ENCODE data around the gene MAGEB17. TPM values are rescaled to one million over a fixed set of nuclear protein-coding genes. Genes with fewer than 3 reads are reported as not detected.
"Not testable (repeated sequence)": the region's sequence is repeated elsewhere in the genome, so short reads cannot be mapped to it uniquely, and the experiment has no call there.

Gene MAGEB17
- total RNA-seq: not detected in 2 replicates

GRCh38 chrX:16167181-16167580 is at the start of gene MAGEB17:
Gene MAGEB17, plus strand, starts transcription at chrX:16167481. Its CDS starts 2,902 bp downstream, at chrX:16170383.
- DNase-seq (ENCODE audit: low read depth, low spot score): no peak

GRCh38 chrX:16119353-16120220 is 47.7 kb upstream of the MAGEB17 start:
- no peak for DNase-seq (ENCODE audit: low read depth, low spot score)

GRCh38 chrX:16120431-16120830 is 46.9 kb upstream of the MAGEB17 start:
- no peak for DNase-seq (ENCODE audit: low read depth, low spot score)

- peak; percentile 60 for DNase-seq (ENCODE audit: low read depth, low spot score)
These were observed 44.0 kb upstream of the MAGEB17 start, which contains the start of gene GRPR for GRCh38 chrX:16123222-16123786. Gene GRPR, plus strand, starts transcription at chrX:16123565. Its CDS starts 389 bp downstream, at chrX:16123954.

GRCh38 chrX:16124201-16124600 is 43.1 kb upstream of the MAGEB17 start:
- no peak for DNase-seq (ENCODE audit: low read depth, low spot score)

- no peak for DNase-seq (ENCODE audit: low read depth, low spot score)
These were observed 41.6 kb upstream of the MAGEB17 start for GRCh38 chrX:16125520-16126149.

- DNase-seq (ENCODE audit: low read depth, low spot score): no peak
These were observed 36.6 kb upstream of the MAGEB17 start for GRCh38 chrX:16130707-16131106.

GRCh38 chrX:16134936-16135335 is 32.3 kb upstream of the MAGEB17 start:
- DNase-seq (ENCODE audit: low read depth, low spot score): no peak

- DNase-seq (ENCODE audit: low read depth, low spot score): no peak
These were observed 31.2 kb upstream of the MAGEB17 start for GRCh38 chrX:16136080-16136479.

GRCh38 chrX:16137416-16138107 is 29.7 kb upstream of the MAGEB17 start:
- DNase-seq (ENCODE audit: low read depth, low spot score): no peak

GRCh38 chrX:16138108-16138427 is 29.2 kb upstream of the MAGEB17 start:
- no peak for DNase-seq (ENCODE audit: low read depth, low spot score)

- DNase-seq (ENCODE audit: low read depth, low spot score): no peak
These were observed 26.8 kb upstream of the MAGEB17 start for GRCh38 chrX:16140448-16140847.

GRCh38 chrX:16140983-16141382 is 26.3 kb upstream of the MAGEB17 start:
- no peak for DNase-seq (ENCODE audit: low read depth, low spot score)

GRCh38 chrX:16141422-16142245 is 25.6 kb upstream of the MAGEB17 start:
- DNase-seq (ENCODE audit: low read depth, low spot score): no peak

GRCh38 chrX:16142246-16142558 is 25.1 kb upstream of the MAGEB17 start:
- DNase-seq (ENCODE audit: low read depth, low spot score): no peak

- DNase-seq (ENCODE audit: low read depth, low spot score): no peak
These were observed 23.3 kb upstream of the MAGEB17 start for GRCh38 chrX:16143968-16144367.

- no peak for DNase-seq (ENCODE audit: low read depth, low spot score)
These were observed 22.9 kb upstream of the MAGEB17 start for GRCh38 chrX:16144420-16144819.

GRCh38 chrX:16145093-16145492 is 22.2 kb upstream of the MAGEB17 start:
- not testable (repeated sequence) for DNase-seq (ENCODE audit: low read depth, low spot score)

- no peak for DNase-seq (ENCODE audit: low read depth, low spot score)
These were observed 21.6 kb upstream of the MAGEB17 start for GRCh38 chrX:16145656-16146055.

GRCh38 chrX:16148896-16149295 is 18.4 kb upstream of the MAGEB17 start:
- DNase-seq (ENCODE audit: low read depth, low spot score): no peak

GRCh38 chrX:16155581-16156096 is 11.6 kb upstream of the MAGEB17 start:
- no peak for DNase-seq (ENCODE audit: low read depth, low spot score)
